Measurements from ENCODE around the gene RWDD2A. TPM values are rescaled to one million over a fixed set of nuclear protein-coding genes. Genes with fewer than 3 reads are reported as not detected.

RWDD2A gene
- 1 to 10 TPM; 2.5 to 3.1 (median 2.7) TPM for total RNA-seq

DNA sequence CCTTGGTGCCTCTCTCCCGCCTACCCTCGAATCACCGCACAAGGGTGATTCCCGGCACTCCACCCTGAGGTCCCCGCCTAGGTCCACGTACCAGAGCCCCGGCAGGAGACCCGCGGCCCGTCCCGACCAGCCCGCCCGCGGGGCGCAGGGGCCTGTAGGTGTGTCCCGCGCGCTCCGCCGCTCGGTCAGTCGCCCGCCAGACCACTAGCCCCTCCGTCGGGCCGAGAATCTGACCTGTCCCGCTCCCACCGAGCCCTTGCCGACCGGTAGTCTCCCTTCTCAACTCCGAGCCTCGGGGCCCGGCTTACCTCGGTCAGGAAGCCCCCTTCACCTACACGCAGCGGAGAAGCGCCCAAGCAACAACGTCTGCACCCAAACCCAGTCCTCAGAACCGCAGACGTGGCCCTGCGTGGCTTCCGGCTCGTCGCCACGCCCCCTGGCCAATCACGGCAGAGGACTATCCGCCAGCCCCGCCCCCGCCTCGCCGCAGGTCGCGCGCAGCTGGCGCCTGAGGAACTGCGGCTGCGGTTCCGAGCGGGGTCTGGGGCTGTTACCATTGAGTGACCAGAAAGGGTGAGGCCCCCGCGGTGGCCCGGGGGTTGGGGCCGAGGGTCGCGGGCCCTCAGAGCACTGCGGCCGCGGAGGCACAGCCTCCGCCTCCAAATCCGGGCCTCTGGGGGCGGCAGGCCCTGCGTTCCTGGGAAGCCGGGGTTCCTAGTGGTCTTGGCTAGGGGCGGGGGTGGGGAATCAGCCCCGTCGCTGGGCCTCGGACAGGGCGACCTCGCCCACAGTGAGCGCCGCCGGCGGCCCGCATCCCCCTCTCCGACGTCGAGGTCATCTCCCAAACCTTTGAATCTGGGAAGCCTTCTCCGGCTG is at the start of gene RWDD2A, which contains the start of gene PGM3:
RWDD2A (plus strand) TSS at position 487 of the 876 bp plus-strand sequence. CDS start 1,095 bp downstream, outside the sequence.
PGM3 (minus strand) TSS at position 395 of the 876 bp plus-strand sequence. CDS start 2,253 bp downstream, outside the sequence.
- DNase-seq: peak; percentile 92 to 97 (median 95)
- H3K36me3 ChIP-seq: peaks cover 0 to 9% (median 0%) of the 10 kb centered on the region in 3 donors
- peak within 1 kb of the TSS; percentile 68 to 83 (median 76) for H3K27ac ChIP-seq
- H3K9me3 ChIP-seq: no peaks in the 10 kb centered on the region
- H3K4me1 ChIP-seq: peaks cover 0 to 7% (median 2%) of the 10 kb centered on the region in 4 donors
- peak; percentile 75 to 84 for TF ChIP-seq POLR2A (IDR thresholded peaks at IDR 0.05)
- TF ChIP-seq, protein P1, sequence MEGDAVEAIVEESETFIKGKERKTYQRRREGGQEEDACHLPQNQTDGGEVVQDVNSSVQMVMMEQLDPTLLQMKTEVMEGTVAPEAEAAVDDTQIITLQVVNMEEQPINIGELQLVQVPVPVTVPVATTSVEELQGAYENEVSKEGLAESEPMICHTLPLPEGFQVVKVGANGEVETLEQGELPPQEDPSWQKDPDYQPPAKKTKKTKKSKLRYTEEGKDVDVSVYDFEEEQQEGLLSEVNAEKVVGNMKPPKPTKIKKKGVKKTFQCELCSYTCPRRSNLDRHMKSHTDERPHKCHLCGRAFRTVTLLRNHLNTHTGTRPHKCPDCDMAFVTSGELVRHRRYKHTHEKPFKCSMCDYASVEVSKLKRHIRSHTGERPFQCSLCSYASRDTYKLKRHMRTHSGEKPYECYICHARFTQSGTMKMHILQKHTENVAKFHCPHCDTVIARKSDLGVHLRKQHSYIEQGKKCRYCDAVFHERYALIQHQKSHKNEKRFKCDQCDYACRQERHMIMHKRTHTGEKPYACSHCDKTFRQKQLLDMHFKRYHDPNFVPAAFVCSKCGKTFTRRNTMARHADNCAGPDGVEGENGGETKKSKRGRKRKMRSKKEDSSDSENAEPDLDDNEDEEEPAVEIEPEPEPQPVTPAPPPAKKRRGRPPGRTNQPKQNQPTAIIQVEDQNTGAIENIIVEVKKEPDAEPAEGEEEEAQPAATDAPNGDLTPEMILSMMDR (IDR thresholded peaks at IDR 0.05): no peak
- no peaks in the 10 kb centered on the region for H3K27me3 ChIP-seq
- peak within 1 kb of the TSS; percentile 75 to 94 (median 85) for H3K4me3 ChIP-seq

DNA sequence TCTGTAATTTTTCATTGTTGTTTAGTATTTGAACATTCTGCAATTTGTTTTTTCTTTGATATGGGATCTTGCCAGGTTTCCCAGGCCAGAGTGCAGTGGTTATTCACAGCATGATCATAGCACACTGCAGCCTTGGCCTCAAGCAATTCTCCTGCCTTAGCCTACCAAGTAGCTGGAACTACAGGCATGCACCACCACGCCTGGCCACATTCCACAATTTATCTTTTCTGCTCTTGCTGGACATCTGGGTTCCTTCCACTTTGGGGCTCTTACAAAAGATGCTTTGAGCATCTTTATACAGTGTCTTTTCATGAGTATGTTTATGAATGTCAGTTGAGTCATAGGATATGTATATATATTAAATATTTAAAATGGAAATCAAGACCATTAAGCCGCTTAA is 42.0 kb upstream of the RWDD2A start:
- TF ChIP-seq, protein P1 (IDR thresholded peaks at IDR 0.05): no peak
- TF ChIP-seq POLR2A (IDR thresholded peaks at IDR 0.05): no peak
- Histone ChIP-seq H3K36me3 (peaks cover 0 to 42% (median 0%) of the 10 kb centered on the region in 3 donors), H3K27ac (no peak overlapping the region), H3K4me3 (no peak overlapping the region), H3K4me1 (peaks cover 0 to 5% (median 0%) of the 10 kb centered on the region in 4 donors), H3K9me3 (no peaks in the 10 kb centered on the region), H3K27me3 (no peaks in the 10 kb centered on the region)
- DNase-seq: no peak

DNA sequence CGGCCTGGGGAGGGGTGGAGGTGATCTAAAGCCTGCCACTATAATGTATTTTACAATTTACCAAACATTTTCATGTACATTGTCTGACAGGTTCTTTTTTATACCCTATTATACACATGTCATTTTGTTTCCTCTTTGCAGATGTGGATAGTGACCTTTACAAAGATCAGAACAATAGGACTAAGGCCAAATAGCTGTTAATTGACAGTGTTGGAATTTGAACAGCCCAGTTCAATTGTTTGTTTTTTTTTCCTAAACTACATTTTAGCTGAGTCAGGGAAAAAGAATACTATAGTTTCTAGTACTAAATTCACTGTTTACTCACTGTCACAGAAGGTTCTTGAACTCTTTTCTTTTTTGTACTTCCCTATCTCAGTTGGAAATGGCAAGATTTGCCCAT is 40.2 kb upstream of the RWDD2A start:
- Histone ChIP-seq H3K9me3 (no peaks in the 10 kb centered on the region), H3K4me3 (no peak overlapping the region), H3K27me3 (no peaks in the 10 kb centered on the region), H3K36me3 (peaks cover 0 to 42% (median 0%) of the 10 kb centered on the region in 3 donors), H3K27ac (no peak overlapping the region), H3K4me1 (peaks cover 0 to 5% (median 0%) of the 10 kb centered on the region in 4 donors)
- DNase-seq: no peak
- TF ChIP-seq, protein P1 (IDR thresholded peaks at IDR 0.05): no peak
- TF ChIP-seq POLR2A (IDR thresholded peaks at IDR 0.05): no peak

DNA sequence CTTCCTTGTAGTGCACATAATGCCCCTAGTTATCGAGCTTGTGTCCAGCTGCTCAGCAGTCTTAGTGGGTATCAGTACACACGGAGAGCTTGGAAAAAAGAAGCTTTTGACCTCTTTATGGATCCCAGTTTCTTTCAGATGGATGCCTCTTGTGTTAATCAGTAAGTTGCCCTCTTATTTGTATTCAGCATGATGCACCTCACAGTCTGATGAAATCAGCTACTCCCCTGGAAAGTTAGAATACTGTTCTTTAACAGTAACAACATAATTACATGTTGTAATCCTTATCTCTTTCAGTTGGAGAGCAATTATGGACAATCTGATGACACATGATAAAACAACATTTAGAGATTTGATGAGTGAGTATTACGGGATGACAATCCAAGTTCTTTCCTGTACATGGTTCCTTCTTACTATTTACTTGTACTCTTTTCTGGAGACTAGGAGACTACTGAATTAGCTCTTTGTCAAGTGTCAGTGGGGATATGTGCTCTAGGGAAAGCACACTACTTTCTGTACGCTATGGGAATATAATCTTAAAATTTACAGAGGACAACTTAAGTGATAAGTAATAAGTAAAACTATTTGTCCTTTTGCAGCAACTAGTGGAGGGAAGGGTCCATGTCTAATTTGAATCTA is 39.2 kb upstream of the RWDD2A start:
- H3K36me3 ChIP-seq: peaks cover 0 to 53% (median 0%) of the 10 kb centered on the region in 3 donors
- H3K9me3 ChIP-seq: no peaks in the 10 kb centered on the region
- H3K27ac ChIP-seq: no peak overlapping the region
- H3K4me1 ChIP-seq: peaks cover 0 to 5% (median 0%) of the 10 kb centered on the region in 4 donors
- DNase-seq: no peak
- no peak overlapping the region for H3K4me3 ChIP-seq
- TF ChIP-seq, protein P1 (IDR thresholded peaks at IDR 0.05): no peak
- TF ChIP-seq POLR2A (IDR thresholded peaks at IDR 0.05): no peak
- H3K27me3 ChIP-seq: no peaks in the 10 kb centered on the region

DNA sequence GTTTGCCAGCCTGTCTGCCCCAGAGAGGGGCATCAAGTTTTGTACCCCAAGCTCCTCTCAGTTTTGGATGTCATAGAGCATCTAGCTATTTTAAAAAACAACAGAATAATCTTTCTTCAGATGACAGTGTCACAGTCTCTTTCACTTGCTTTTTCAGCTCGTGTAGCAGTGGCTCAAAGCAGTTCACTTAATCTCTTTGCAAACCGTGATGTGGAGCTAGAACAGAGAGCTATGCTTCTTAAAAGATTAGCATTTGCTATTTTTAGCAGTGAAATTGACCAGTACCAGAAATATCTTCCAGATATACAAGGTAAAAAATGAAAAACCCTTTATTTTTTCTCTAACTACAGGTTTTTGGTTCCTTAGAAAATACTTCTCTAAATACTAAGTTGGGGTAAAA is 37.4 kb upstream of the RWDD2A start:
- Histone ChIP-seq H3K36me3 (peaks cover 0 to 67% (median 0%) of the 10 kb centered on the region in 3 donors), H3K27me3 (no peaks in the 10 kb centered on the region), H3K27ac (no peak overlapping the region), H3K4me1 (peaks cover 0 to 5% (median 0%) of the 10 kb centered on the region in 4 donors), H3K4me3 (no peak overlapping the region), H3K9me3 (no peaks in the 10 kb centered on the region)
- TF ChIP-seq, protein P1 (IDR thresholded peaks at IDR 0.05): no peak
- no peak for TF ChIP-seq POLR2A (IDR thresholded peaks at IDR 0.05)
- no peak for DNase-seq
